Natural killer cell (primary cell): ENCODE data around the gene RNF148. TPM values are rescaled to one million over a fixed set of nuclear protein-coding genes. Genes with fewer than 3 reads are reported as not detected.
"Not testable (repeated sequence)": the region's sequence is repeated elsewhere in the genome, so short reads cannot be mapped to it uniquely, and the experiment has no call there.

ENCODE experiments used
- ATAC-seq, 3 donors: fragments of 150-1000 bp in 2 of 3; fragments of 200-7000 bp in 1 of 3; cut with Tn5 transposase; 1 replicate in 1 of 3; 2 replicates in 2 of 3; pipeline ENCODE4 v1.10.0; 2021; ENCODE audit warnings: mild to moderate bottlenecking in 2 of 3, moderate library complexity in 2 of 3
- DNase-seq, 2 donors: peaks; one replicate each; pipeline versions ENCODE4 v3.0.0 to v3.0.0-alpha.2; 2013 to 2021; ENCODE audit warnings: mixed read lengths in 1 of 2
- H3K27ac ChIP-seq: one replicate; pipeline ENCODE4 v1.5.1; 2013; ENCODE audit warnings: mild to moderate bottlenecking, low read length
- H3K27me3 ChIP-seq: one replicate; pipeline ENCODE4 v1.6.1; 2013; ENCODE audit warnings: low read length; ENCODE audit not compliant: control insufficient read depth, insufficient read depth
- H3K36me3 ChIP-seq: one replicate; pipeline ENCODE4 v1.6.1; 2013; ENCODE audit warnings: low read length; ENCODE audit not compliant: control insufficient read depth, insufficient read depth
- H3K4me1 ChIP-seq: one replicate; pipeline ENCODE4 v1.6.1; 2013; ENCODE audit warnings: low read length; ENCODE audit not compliant: control insufficient read depth, insufficient read depth
- H3K4me3 ChIP-seq: one replicate; pipeline ENCODE4 v1.5.1; 2013; ENCODE audit warnings: low read length
- H3K9me3 ChIP-seq: one replicate; pipeline ENCODE4 v1.6.1; 2013; ENCODE audit warnings: low read length; ENCODE audit not compliant: control insufficient read depth, insufficient read depth
- H3K27ac Mint-ChIP-seq, 2 donors: one replicate each; pipeline ENCODE4 v1.8.0; 2022; ENCODE audit warnings: mild to moderate bottlenecking in 2 of 2, mixed read lengths in 2 of 2, moderate library complexity in 1 of 2
- H3K27me3 Mint-ChIP-seq, 2 donors: one replicate each; pipeline ENCODE4 v1.8.0; 2022; ENCODE audit warnings: low read depth in 2 of 2, mixed read lengths in 2 of 2
- H3K36me3 Mint-ChIP-seq: one replicate; pipeline ENCODE4 v1.8.0; 2022; ENCODE audit warnings: mixed read lengths
- H3K4me1 Mint-ChIP-seq, 2 donors: one replicate each; pipeline ENCODE4 v1.8.0; 2022; ENCODE audit warnings: mixed read lengths in 2 of 2
- H3K4me3 Mint-ChIP-seq: one replicate; pipeline ENCODE4 v1.8.0; 2022; ENCODE audit warnings: mild to moderate bottlenecking, moderate library complexity, mixed read lengths
- H3K9me3 Mint-ChIP-seq, 2 donors: one replicate each; pipeline ENCODE4 v1.8.0; 2022; ENCODE audit warnings: mixed read lengths in 2 of 2
- WGBS: methylation state at CpG from one replicate; pipeline ENCODE4 v1.1.7; 2013; ENCODE audit warnings: missing lambda C conversion rate; ENCODE audit not compliant: insufficient coverage; 5-methylcytosine and 5-hydroxymethylcytosine counted together
- intact Hi-C: fragments of 100-400 bp; cut with micrococcal nuclease; formaldehyde crosslinking; loops from one replicate; pipeline ENCODE4 v1.14.2; 2022
- total RNA-seq, 4 donors: library from RNA; stranded (reverse); fragments of 120-200 nt in 1 of 4; gene quantifications; one replicate each; pipeline versions ENCODE4 v1.2.3 to v1.2.4, GENCODE V29; 2013 to 2022
- TF ChIP-seq, protein P1 (sequence below): fragments of 200-600 bp; IDR thresholded peaks from one replicate; pipeline ENCODE4 v1.8.0; 2022; ENCODE audit warnings: antibody characterized with exemption

RNF148 gene
- total RNA-seq, 3 donors from 2014 or later (not counting 1 experiment from before 2014, with no cell fraction given) = not detected

- no peak overlapping the region for H3K27ac Mint-ChIP-seq
- intact Hi-C loops = no loop called here
- Histone ChIP-seq H3K4me1 (no peaks in the 10 kb centered on the region), H3K9me3 (no peaks in the 10 kb centered on the region), H3K4me3 (no peak overlapping the region), H3K27ac (no peak overlapping the region), H3K27me3 (no peaks in the 10 kb centered on the region), H3K36me3 (no peaks in the 10 kb centered on the region)
- DNase-seq = no peak
- H3K27me3 Mint-ChIP-seq = no peaks in the 10 kb centered on the region
- TF ChIP-seq, protein P1, sequence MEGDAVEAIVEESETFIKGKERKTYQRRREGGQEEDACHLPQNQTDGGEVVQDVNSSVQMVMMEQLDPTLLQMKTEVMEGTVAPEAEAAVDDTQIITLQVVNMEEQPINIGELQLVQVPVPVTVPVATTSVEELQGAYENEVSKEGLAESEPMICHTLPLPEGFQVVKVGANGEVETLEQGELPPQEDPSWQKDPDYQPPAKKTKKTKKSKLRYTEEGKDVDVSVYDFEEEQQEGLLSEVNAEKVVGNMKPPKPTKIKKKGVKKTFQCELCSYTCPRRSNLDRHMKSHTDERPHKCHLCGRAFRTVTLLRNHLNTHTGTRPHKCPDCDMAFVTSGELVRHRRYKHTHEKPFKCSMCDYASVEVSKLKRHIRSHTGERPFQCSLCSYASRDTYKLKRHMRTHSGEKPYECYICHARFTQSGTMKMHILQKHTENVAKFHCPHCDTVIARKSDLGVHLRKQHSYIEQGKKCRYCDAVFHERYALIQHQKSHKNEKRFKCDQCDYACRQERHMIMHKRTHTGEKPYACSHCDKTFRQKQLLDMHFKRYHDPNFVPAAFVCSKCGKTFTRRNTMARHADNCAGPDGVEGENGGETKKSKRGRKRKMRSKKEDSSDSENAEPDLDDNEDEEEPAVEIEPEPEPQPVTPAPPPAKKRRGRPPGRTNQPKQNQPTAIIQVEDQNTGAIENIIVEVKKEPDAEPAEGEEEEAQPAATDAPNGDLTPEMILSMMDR = no peak
- no peak for ATAC-seq
- WGBS = no CpG with 5 or more reads among the region's 2 CpGs
- H3K4me1 Mint-ChIP-seq = no peaks in the 10 kb centered on the region
- no peak overlapping the region for H3K4me3 Mint-ChIP-seq
- H3K36me3 Mint-ChIP-seq = no peaks in the 10 kb centered on the region
- peaks cover 3 to 8% of the 10 kb centered on the region in 2 donors for H3K9me3 Mint-ChIP-seq
These were observed 18.2 kb downstream of the RNF148 start for GRCh38 chr7:122684504-122684903.

- Mint-ChIP-seq H3K27me3 (no peaks in the 10 kb centered on the region), H3K9me3 (peaks cover 7 to 9% of the 10 kb centered on the region in 2 donors), H3K36me3 (no peaks in the 10 kb centered on the region), H3K4me1 (no peaks in the 10 kb centered on the region), H3K4me3 (no peak overlapping the region), H3K27ac (no peak overlapping the region)
- Histone ChIP-seq H3K4me1 (no peaks in the 10 kb centered on the region), H3K27ac (no peak overlapping the region), H3K4me3 (no peak overlapping the region), H3K27me3 (no peaks in the 10 kb centered on the region), H3K9me3 (no peaks in the 10 kb centered on the region), H3K36me3 (no peaks in the 10 kb centered on the region)
- intact Hi-C loops = no loop called here
- 76% methylated on average over 6 of the region's 8 CpGs for WGBS
- no peak for ATAC-seq
- TF ChIP-seq, protein P1 = no peak
- no peak for DNase-seq
These were observed 19.7 kb downstream of the RNF148 start for GRCh38 chr7:122682815-122683550.

- H3K4me1 ChIP-seq, intact Hi-C loops: not testable (repeated sequence)
- H3K9me3 Mint-ChIP-seq = peaks cover 12 to 18% of the 10 kb centered on the region in 2 donors
These were observed 21.5 kb downstream of the RNF148 start for GRCh38 chr7:122681186-122681585.

DNA sequence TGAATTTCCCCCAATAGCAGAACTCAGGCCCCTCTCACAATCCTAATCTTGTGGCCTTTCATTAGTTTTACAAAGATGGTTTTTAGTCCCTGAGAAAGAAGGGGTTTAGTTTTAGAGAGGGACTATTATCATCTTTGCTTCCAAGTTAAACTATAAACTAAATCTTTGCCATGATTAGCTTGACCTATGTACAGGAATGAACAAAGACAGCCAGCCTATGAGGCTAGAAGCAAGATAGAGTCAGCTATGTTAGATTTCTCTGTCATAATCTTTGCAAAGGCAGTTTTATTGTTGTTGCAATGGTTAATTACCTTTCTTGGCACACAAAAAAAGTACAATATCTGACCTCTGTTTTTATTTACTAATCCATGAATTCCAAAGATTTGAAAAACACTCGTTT is 22.9 kb downstream of the RNF148 start:
- DNase-seq = no peak
- WGBS = 83% methylated on average over 1 of the region's 1 CpG
- Mint-ChIP-seq H3K4me3 (no peak overlapping the region), H3K27ac (no peak overlapping the region), H3K36me3 (no peaks in the 10 kb centered on the region), H3K27me3 (no peaks in the 10 kb centered on the region), H3K4me1 (no peaks in the 10 kb centered on the region), H3K9me3 (peaks cover 10 to 15% of the 10 kb centered on the region in 2 donors)
- intact Hi-C loops = no loop called here
- Histone ChIP-seq H3K9me3 (peaks cover 2% of the 10 kb centered on the region), H3K27ac (no peak overlapping the region), H3K4me1 (no peaks in the 10 kb centered on the region), H3K4me3 (no peak overlapping the region), H3K36me3 (no peaks in the 10 kb centered on the region), H3K27me3 (no peaks in the 10 kb centered on the region)
- TF ChIP-seq, protein P1 = no peak
- ATAC-seq = no peak

More at GRCh38 chr7:122681186-122681585, 21.5 kb downstream of the RNF148 start:
- H3K27ac ChIP-seq, H3K4me3 Mint-ChIP-seq, H3K4me1 Mint-ChIP-seq, H3K36me3 Mint-ChIP-seq, H3K27me3 ChIP-seq, H3K27me3 Mint-ChIP-seq, H3K4me3 ChIP-seq, H3K27ac Mint-ChIP-seq, DNase-seq, ATAC-seq, H3K36me3 ChIP-seq, H3K9me3 ChIP-seq: not testable (repeated sequence)
- 96% methylated on average over 14 of the region's 16 CpGs for WGBS

- H3K27ac ChIP-seq, DNase-seq, H3K4me3 Mint-ChIP-seq, H3K27me3 Mint-ChIP-seq, H3K4me3 ChIP-seq, H3K27ac Mint-ChIP-seq, ATAC-seq, H3K4me1 Mint-ChIP-seq, intact Hi-C loops, H3K36me3 ChIP-seq, H3K36me3 Mint-ChIP-seq, H3K27me3 ChIP-seq, H3K4me1 ChIP-seq, H3K9me3 ChIP-seq: not testable (repeated sequence)
- peaks cover 10 to 15% of the 10 kb centered on the region in 2 donors for H3K9me3 Mint-ChIP-seq
- WGBS = 75% methylated on average over 9 of the region's 9 CpGs
These were observed 23.4 kb downstream of the RNF148 start for GRCh38 chr7:122679269-122679709.
